HG03432 (cell line): ENCODE measurements around the gene FBRSL1.
A peak's percentile ranks its signal among the peaks of the same experiment; 100 is the strongest.
"Not testable (repeated sequence)": the region's sequence is repeated elsewhere in the genome, so short reads cannot be mapped to it uniquely, and the experiment has no call there.

Experiments used
- ATAC-seq: cut with Tn5 transposase; IDR thresholded peaks from one replicate; pipeline ENCODE4 v1.9.1; 2021; ENCODE audit warnings: mild to moderate bottlenecking, moderate library complexity; ENCODE audit not compliant: unreplicated experiment

The FBRSL1 gene

GRCh38 chr12:132522592-132523380 lies 32.8 kb downstream of the FBRSL1 start:
- ATAC-seq = no peak

GRCh38 chr12:132523576-132524331 lies 33.8 kb downstream of the FBRSL1 start:
- ATAC-seq = peak; percentile 66

GRCh38 chr12:132524405-132524804 lies 34.5 kb downstream of the FBRSL1 start:
- ATAC-seq = peak; percentile 30

GRCh38 chr12:132525011-132525832 lies 35.3 kb downstream of the FBRSL1 start:
- ATAC-seq = no peak

- no peak for ATAC-seq
Measured at GRCh38 chr12:132525833-132526455, 36.0 kb downstream of the FBRSL1 start.

GRCh38 chr12:132527186-132527882 lies 37.4 kb downstream of the FBRSL1 start:
- no peak for ATAC-seq

GRCh38 chr12:132527883-132528264 lies 37.9 kb downstream of the FBRSL1 start:
- no peak for ATAC-seq

GRCh38 chr12:132528564-132529106 lies 38.7 kb downstream of the FBRSL1 start:
- ATAC-seq = no peak

- no peak for ATAC-seq
Measured at GRCh38 chr12:132529156-132529839, 39.3 kb downstream of the FBRSL1 start.

- no peak for ATAC-seq
Measured at GRCh38 chr12:132529906-132530305, 40.0 kb downstream of the FBRSL1 start.

- ATAC-seq = no peak
Measured at GRCh38 chr12:132530447-132530846, 40.5 kb downstream of the FBRSL1 start.

- ATAC-seq = no peak
Measured at GRCh38 chr12:132530851-132531250, 40.9 kb downstream of the FBRSL1 start.

GRCh38 chr12:132532711-132533583 lies 43.0 kb downstream of the FBRSL1 start:
- ATAC-seq = not testable (repeated sequence)

GRCh38 chr12:132533584-132533958 lies 43.6 kb downstream of the FBRSL1 start:
- no peak for ATAC-seq

- no peak for ATAC-seq
Measured at GRCh38 chr12:132534076-132534475, 44.1 kb downstream of the FBRSL1 start.

- no peak for ATAC-seq
Measured at GRCh38 chr12:132535019-132535418, 45.1 kb downstream of the FBRSL1 start.

- no peak for ATAC-seq
Measured at GRCh38 chr12:132536102-132536876, 46.3 kb downstream of the FBRSL1 start.

GRCh38 chr12:132537049-132537448 lies 47.1 kb downstream of the FBRSL1 start:
- ATAC-seq = no peak
